GM10266 (cell line): ENCODE data around the gene CPLANE1.
A peak's percentile ranks its signal among the peaks of the same experiment; 100 is the strongest.

ENCODE experiments used
- DNase-seq: peaks from one replicate; pipeline ENCODE4 v3.0.0; 2012; ENCODE audit errors: extremely low spot score
- CTCF ChIP-seq: IDR thresholded peaks from 2 replicates; pipeline ENCODE4 v1.5.1; 2012; ENCODE audit warnings: mild to moderate bottlenecking, low read depth; ENCODE audit not compliant: control insufficient read depth, insufficient read depth; ENCODE audit errors: missing control alignments

The CPLANE1 gene

GRCh38 chr5:37121027-37121426 lies 128.1 kb downstream of the CPLANE1 start:
- DNase-seq: no peak
- no peak for TF ChIP-seq CTCF

GRCh38 chr5:37120270-37120669 lies 128.9 kb downstream of the CPLANE1 start:
- TF ChIP-seq CTCF: peak; percentile 21

GRCh38 chr5:37116359-37116758 lies 132.8 kb downstream of the CPLANE1 start:
- no peak for TF ChIP-seq CTCF

More at GRCh38 chr5:37120270-37120669, 128.9 kb downstream of the CPLANE1 start:
- DNase-seq: no peak

GRCh38 chr5:37112383-37112991 lies 136.7 kb downstream of the CPLANE1 start:
- no peak for TF ChIP-seq CTCF
- DNase-seq: no peak

More at GRCh38 chr5:37116359-37116758, 132.8 kb downstream of the CPLANE1 start:
- no peak for DNase-seq

- no peak for TF ChIP-seq CTCF
Observed at GRCh38 chr5:37111426-37112382, 137.5 kb downstream of the CPLANE1 start.

GRCh38 chr5:37110135-37110534 lies 139.0 kb downstream of the CPLANE1 start:
- DNase-seq: no peak
- no peak for TF ChIP-seq CTCF

More at GRCh38 chr5:37111426-37112382, 137.5 kb downstream of the CPLANE1 start:
- peak; percentile 56 for DNase-seq
